DMS53 treated with DMSO at 0.1 percent for 48 hours (cell line): Measurements from ENCODE around the gene GLI1.

Experiments used
- DNase-seq: peaks from one replicate; lab custom pipeline; 2025; ENCODE audit not compliant: unreplicated experiment; lab: John Stamatoyannopoulos, UW

GLI1 gene

GRCh38 chr12:57518176-57518919 is 58.8 kb downstream of the GLI1 start:
- no peak for DNase-seq

GRCh38 chr12:57518920-57519795 is 59.6 kb downstream of the GLI1 start:
- no peak for DNase-seq

GRCh38 chr12:57519796-57520052 is 60.1 kb downstream of the GLI1 start:
- DNase-seq: peak; percentile 41

DNA sequence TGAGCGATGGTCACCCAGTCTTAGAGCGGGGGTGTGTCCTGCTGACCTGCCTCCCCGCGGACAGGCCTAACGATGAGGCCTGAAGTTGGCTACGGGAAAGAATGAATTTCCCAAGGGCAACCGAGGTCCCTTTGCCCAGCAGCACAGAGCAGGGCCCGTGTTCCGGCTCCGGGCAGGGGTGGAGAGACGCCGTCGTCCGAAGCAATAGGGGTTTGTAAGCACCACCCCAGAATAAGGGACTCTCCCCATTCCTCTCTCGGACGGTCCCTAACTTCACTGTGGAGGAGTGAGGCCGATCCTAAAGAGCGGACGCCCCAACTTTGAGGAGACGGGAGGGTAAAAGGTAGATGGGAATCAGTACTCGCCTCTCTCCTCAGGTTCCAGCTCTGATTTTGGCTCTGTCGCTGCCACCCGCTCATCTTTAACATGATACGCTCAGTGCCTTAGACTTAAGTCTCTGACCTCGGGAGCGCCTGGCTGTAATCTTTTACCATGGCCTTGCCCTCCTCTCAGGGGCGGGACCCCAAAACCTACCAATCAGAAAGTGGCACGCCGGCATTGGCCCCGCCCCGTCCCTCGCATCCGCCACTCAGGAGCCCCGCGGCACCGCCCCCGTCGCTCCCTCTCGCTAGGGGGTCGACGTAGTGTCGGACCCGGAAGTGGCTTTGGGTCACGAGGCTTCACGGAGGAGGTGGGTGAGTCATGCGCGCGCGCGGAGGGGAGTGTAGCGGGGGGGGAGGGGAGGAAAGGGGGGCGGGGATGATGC is 60.7 kb downstream of the GLI1 start, which contains the start of gene DDIT3:
Gene DDIT3, minus strand, starts transcription at position 462 of the 766 bp plus-strand sequence. CDS start 3,108 bp downstream, outside the sequence.
- peak; percentile 97 for DNase-seq

DNA sequence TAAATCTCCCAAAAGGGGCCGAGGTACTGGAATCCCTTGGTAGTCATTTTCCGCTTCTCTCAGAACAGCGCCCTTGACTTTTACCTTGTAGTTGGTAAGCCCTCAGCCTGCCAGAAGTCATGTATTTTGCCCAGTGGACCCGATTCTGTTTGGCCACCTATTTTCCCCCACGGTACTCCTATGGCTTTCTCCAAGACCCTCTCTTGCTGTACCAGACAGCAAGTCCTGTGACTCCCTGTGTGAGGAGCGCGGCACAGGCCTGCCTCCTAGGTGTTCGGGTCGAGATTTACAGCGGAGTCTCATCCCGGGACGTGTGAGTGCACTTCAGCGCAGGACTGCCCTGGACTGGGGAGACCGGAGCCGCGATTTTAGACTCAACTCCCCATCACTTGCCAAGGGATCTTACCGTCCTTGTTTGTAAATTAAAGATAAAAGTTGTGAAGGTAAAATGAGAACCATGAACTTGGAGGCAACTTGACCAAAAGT is 62.0 kb downstream of the GLI1 start:
- no peak for DNase-seq
